ENCODE results near the gene PLCD3. TPM values are rescaled to one million over a fixed set of nuclear protein-coding genes. Genes with fewer than 3 reads are reported as not detected.

PLCD3 gene
- total and polyA plus RNA-seq, 2 of the 8 experiments (the other 6 are each of a cell fraction or from before 2014, with no cell fraction given): 26.5 to 48.1 TPM

DNA sequence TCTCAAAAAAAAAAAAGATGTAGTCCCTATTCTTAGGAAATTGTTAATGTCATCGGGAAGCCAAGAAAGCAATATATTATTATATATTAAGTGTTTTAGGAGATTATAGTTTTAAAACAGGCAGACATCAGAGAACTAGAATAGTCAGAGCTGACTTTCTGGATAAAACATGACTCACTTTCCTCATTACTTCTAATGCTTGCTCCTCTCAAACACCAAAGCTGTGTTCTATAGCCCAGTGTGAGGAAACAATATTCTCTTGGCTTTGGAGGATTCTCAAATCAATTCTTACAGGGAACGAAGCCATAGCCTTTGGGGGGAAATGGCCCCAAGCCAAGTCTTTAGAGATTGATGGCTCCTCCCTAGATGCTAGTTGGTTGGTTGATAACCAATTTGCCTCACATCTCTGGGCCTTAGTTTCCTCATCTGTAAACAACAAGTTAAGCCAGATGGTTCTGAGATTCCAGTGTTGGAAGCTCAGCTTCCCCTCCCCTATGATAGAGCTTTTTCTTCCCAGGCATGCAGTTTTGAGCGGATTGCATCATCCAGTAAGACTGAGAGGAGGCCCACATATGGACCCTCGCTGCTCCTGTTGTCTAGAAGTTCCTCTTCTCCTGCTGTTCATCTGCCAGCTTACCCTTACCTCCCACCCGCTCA lies 58.8 kb downstream of the PLCD3 start:
- Histone ChIP-seq H3K18ac (ENCODE audit: extremely low read depth, low read length) (no peak overlapping the region; the same call in 1 of the 2 replicates), H3K4me2 (ENCODE audit: insufficient read depth in 1 of 2, low read depth in 2 of 2, low read length in 2 of 2) (no peak overlapping the region), H2AK5ac (ENCODE audit: low read depth, low read length) (no peak overlapping the region), H3K27ac (ENCODE audit: low read depth, low read length) (no peak overlapping the region), H2BK20ac (ENCODE audit: low read length) (no peak overlapping the region), H2BK120ac (replicated peaks; ENCODE audit: low read depth, low read length) (no peak overlapping the region), H3K4me1 (replicated peaks in 1 of 4; ENCODE audit: control insufficient read depth in 3 of 4, insufficient read depth in 4 of 4, low read length in 3 of 4) (no peaks in the 10 kb centered on the region), H2BK15ac (ENCODE audit: low read length) (no peak overlapping the region; the same call in 1 of the 2 replicates), H3K36me3 (ENCODE audit: control insufficient read depth in 2 of 4, insufficient read depth in 4 of 4, low read length in 3 of 4) (peaks cover 2 to 25% (median 10%) of the 10 kb centered on the region in 4 experiments; a peak in 3 of 8 replicates), H3K79me1 (ENCODE audit: low read depth, low read length) (no peaks in the 10 kb centered on the region; the same call in 1 of the 2 replicates), H3K9me3 (ENCODE audit: insufficient read depth in 2 of 2, low read depth in 1 of 2, low read length in 1 of 2) (no peaks in the 10 kb centered on the region), H4K8ac (ENCODE audit: extremely low read depth, insufficient read depth, low read length) (no peak overlapping the region), H3K56ac (replicated peaks; ENCODE audit: insufficient read length, low read depth, low read length) (no peak overlapping the region), H3K14ac (ENCODE audit: insufficient read length) (no peak overlapping the region), H3K4ac (replicated peaks; ENCODE audit: insufficient read length, low read depth, low read length) (no peak overlapping the region), H3K27me3 (replicated peaks in 1 of 4; ENCODE audit: control insufficient read depth in 3 of 4, extremely low read depth in 1 of 4, insufficient read depth in 3 of 4, low read length in 3 of 4) (no peaks in the 10 kb centered on the region), H2BK12ac (ENCODE audit: low read depth, low read length) (0 out of 2 replicates have a peak overlapping the region, but pooled peaks have one; percentile 17), H3K79me2 (ENCODE audit: control insufficient read depth in 1 of 2, insufficient read depth in 2 of 2, low read length in 2 of 2) (peaks cover 0 to 67% of the 10 kb centered on the region in 2 experiments; a peak in 2 of 4 replicates), H3K4me3 (ENCODE audit: extremely low read depth in 1 of 4, insufficient read depth in 2 of 4, low read depth in 3 of 4, low read length in 4 of 4) (no peak overlapping the region), H3K23me2 (ENCODE audit: low read depth, low read length) (no peaks in the 10 kb centered on the region), H3K23ac (ENCODE audit: insufficient read length) (no peak overlapping the region), H2AFZ (ENCODE audit: low read length) (no peak overlapping the region), H3K9ac (replicated peaks in 1 of 4; ENCODE audit: extremely low read depth in 1 of 4, low read depth in 3 of 4, low read length in 3 of 4) (no peak overlapping the region), H4K91ac (replicated peaks; ENCODE audit: insufficient read length, low read length) (no peak overlapping the region), H4K5ac (ENCODE audit: insufficient read length, low read depth, low read length) (no peak overlapping the region), H2BK5ac (ENCODE audit: low read depth, low read length) (no peak overlapping the region; the same call in 1 of the 2 replicates), H4K20me1 (replicated peaks in 1 of 2; ENCODE audit: control insufficient read depth in 1 of 2, insufficient read depth in 2 of 2, low read length in 2 of 2) (peaks cover 3% of the 10 kb centered on the region in 2 experiments)
- CTCF ChIA-PET (ENCODE audit: partially characterized antibody): interaction anchor here (0.7 to 4.2 kb wide), 5 partner anchors 23 to 70 kb away, joined by 3 to 13 read pairs (median 4); no protein-coding TSS in a partner anchor
- FAIRE-seq (no peak), DNase-seq (ENCODE audit: low read depth in 1 of 2, low spot score in 2 of 2) (no peak)
- 96% methylated on average over 5 of the region's 5 CpGs; no CpG with 5 or more reads in 1 of the 2 experiments for WGBS, 2 experiments (ENCODE audit: extremely low coverage in 1 of 2, insufficient coverage in 1 of 2, insufficient read length in 1 of 2, insufficient replicate concordance in 2 of 2, low coverage in 1 of 2, low lambda C conversion rate in 2 of 2, missing lambda C conversion rate in 1 of 2)
- POLR2A ChIA-PET (ENCODE audit: partially characterized antibody): interaction anchor here (0.7 to 2.4 kb wide), 3 partner anchors 12 to 47 kb away, joined by 3 to 13 read pairs (median 4); partner anchors contain the start of gene NMT1
- TF ChIP-seq ASH2L (IDR thresholded peaks at IDR 0.05; ENCODE audit: low read length) (no peak), SIX5 (IDR thresholded peaks at IDR 0.05; ENCODE audit: low read depth, low read length) (no peak), HDAC2 (IDR thresholded peaks at IDR 0.05; ENCODE audit: borderline replicate concordance in 1 of 2, low read depth in 2 of 2, low read length in 2 of 2) (no peak), CEBPB (IDR thresholded peaks at IDR 0.05; ENCODE audit: low read depth, low read length) (peak; percentile 40; the same call in 1 of the 2 replicates)
